Measurements from ENCODE around the gene GET4. TPM values are rescaled to one million over a fixed set of nuclear protein-coding genes. Genes with fewer than 3 reads are reported as not detected.
"Not testable (repeated sequence)": the region's sequence is repeated elsewhere in the genome, so short reads cannot be mapped to it uniquely, and the experiment has no call there.

GET4 gene
- total RNA-seq, 1 experiment from 2014 or later: 25.9 TPM

DNA sequence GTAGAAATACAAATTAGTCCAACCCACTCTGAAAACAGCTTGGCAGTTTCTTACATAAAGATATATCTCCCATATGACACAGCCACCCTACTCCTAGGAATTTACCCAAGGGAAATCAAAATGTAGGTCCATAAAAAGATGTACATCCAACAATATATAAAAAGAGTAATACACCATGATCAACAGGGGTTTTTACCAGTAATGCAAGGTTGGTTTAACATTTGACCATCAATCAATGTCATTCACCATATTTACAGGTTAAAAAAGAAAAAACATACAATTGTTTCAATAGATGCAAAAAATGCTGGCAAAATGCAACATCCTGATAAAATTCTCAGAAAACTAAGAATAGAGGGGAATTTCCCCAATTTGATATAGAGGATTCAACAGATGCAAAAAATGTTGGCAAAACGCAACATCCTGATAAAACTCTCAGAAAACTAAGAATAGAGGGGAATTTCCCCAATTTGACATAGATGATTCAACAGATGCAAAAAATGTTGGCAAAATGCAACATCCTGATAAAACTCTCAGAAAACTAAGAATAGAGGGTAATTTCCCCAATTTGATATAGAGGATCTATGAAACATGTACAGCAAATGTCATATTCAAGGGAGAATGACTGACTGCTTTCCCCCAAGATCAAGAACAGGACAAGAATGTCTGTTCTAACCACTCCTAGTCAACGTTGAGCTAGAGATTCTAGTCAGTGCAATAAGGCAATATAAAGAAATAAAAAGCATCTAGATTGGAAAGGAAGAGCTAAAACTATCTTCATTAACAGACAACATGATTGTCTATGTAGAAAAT lies 64.5 kb downstream of the GET4 start:
- DNase-seq (ENCODE audit: extremely low read depth, low read depth): no peak

- not testable (repeated sequence) for DNase-seq (ENCODE audit: extremely low read depth, low read depth)
Observed at GRCh38 chr7:943793-944192, 67.4 kb downstream of the GET4 start.

GRCh38 chr7:944744-945143 lies 68.4 kb downstream of the GET4 start:
- no peak for DNase-seq (ENCODE audit: extremely low read depth, low read depth)

DNA sequence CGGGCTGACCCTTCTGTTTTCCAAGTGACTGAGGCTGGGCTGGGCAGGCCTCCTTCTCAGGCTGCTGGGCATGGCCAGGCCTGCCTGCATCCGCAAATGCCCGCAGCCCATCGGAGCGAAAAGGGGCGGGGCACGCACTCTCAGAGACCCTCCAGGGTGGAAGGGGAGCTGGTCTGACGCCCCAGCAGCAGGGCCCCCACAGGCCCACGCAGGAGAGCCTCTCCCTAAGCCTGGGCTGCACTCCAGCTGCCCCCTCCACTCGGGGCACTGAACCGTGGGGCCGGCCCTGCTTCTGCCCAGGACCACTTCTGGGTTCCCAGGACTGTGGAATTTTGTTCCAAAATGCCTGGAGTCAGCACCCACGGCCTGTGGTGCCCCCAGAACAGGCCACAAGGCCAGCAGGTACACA lies 68.8 kb downstream of the GET4 start:
- DNase-seq (ENCODE audit: extremely low read depth, low read depth): no peak

DNA sequence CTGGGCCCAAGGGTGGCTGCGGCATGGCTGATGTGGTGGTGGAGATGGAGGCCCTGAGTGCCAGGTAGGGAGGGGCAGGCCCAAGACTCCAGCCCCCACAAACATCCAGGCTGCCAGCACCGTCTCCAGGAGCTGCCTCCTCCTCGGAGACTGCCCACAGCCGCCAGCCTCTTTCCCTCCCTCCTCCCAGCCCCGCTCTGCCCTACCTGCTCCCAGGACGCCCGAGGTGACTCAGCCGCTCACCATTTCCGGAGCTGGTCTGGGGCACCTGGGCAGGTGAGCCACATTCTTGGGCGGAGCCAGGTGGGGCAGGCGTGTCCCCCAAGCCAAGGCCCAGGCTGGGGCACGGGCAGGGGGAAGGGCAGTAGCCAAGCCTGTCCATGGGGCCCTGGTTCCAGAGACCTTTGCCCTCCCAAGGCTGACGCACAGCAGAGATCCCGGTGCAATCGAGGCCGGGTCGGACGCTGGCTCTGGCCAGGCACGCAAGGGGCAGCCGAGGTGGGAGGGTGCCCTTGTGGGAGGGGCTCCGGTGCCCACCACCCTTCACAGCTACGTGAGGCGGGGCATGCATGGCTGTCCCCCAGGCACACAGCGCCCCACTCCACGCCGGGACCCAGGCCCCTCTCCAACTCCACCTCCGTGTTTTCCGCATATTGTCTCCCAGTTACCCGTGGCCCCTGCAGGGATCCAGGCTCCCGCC lies 69.4 kb downstream of the GET4 start:
- no peak for DNase-seq (ENCODE audit: extremely low read depth, low read depth)

Other genes starting within 250 kb of the GET4 start
- gene DNAAF5, start 149.9 kb upstream of the GET4 start, total RNA-seq (2014; rRNA removed; shearing (Covaris generic)): 37.1 and 41.5 TPM in 2 replicates
- 7.4 and 8.7 TPM in 2 replicates for gene PRKAR1B, start 149.3 kb upstream of the GET4 start, total RNA-seq (2014; rRNA removed; shearing (Covaris generic))
- gene SUN1, start 44.1 kb upstream of the GET4 start, total RNA-seq (2014; rRNA removed; shearing (Covaris generic)): 70.7 and 78.1 TPM in 2 replicates
- 8.7 and 10.0 TPM in 2 replicates for gene ADAP1, start 78.1 kb downstream of the GET4 start, total RNA-seq (2014; rRNA removed; shearing (Covaris generic))
- gene COX19, start 99.0 kb downstream of the GET4 start, total RNA-seq (2014; rRNA removed; shearing (Covaris generic)): 15.4 and 17.2 TPM in 2 replicates
- gene CYP2W1, start 106.6 kb downstream of the GET4 start, total RNA-seq (2014; rRNA removed; shearing (Covaris generic)): 0.05 TPM in 1 of 2 replicates, not detected in the other
- gene GPR146, start 168.0 kb downstream of the GET4 start, total RNA-seq (2014; rRNA removed; shearing (Covaris generic)): 0.72 and 1.2 TPM in 2 replicates
- gene GPER1, start 211.6 kb downstream of the GET4 start, total RNA-seq (2014; rRNA removed; shearing (Covaris generic)): 1.9 and 2.3 TPM in 2 replicates

Measured in NCI-H460 (cell line).